Placental pericyte (primary cell): ENCODE data around the gene EDDM13. TPM values are rescaled to one million over a fixed set of nuclear protein-coding genes. Genes with fewer than 3 reads are reported as not detected.

ENCODE experiments used
- small RNA-seq: library from RNA; depleted of rRNA; stranded (forward); fragments of <200 nt; gene quantifications from one replicate; pipeline ENCODE3, GENCODE V24; 2012; ENCODE audit warnings: low replicate concordance
- total RNA-seq: library from RNA; depleted of rRNA; stranded (reverse); fragments of >200 nt; gene quantifications from 2 replicates; pipeline ENCODE4 v1.2.3, GENCODE V29; 2012

EDDM13 gene, protein sequence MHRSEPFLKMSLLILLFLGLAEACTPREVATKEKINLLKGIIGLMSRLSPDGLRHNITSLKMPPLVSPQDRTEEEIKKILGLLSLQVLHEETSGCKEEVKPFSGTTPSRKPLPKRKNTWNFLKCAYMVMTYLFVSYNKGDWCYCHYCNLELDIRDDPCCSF
- not detected in 2 replicates for total RNA-seq

DNA sequence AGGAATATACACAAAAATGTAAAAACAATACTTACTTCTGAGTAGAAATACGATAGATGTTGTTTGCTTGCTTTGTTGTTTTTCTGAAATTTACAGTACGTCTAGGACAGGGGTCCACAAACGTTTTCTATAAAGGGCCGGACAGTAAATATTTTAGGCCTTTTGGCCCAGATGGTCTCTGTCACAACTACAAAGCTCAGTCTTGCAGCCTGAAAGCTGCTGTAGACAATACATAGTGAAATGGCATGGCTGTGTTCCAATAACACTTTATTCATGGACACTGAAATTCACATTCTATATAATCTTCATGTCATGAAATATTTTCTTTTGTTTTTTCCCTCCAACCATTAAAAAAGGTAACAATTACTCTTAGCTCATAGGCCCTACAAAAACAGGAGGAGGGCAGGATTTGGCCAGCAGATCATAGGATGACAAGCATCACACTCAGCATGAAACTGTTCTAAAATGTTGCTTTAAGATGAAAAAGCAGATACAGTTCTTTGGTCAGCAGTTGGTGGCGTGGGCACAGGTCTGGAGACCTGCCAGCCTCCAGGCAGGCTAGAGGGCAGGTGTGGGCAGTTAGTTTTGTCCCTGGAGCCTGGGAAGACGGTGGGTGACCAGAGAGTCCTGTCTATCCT is at the start of gene EDDM13:
EDDM13 (plus strand) TSS at position 588 of the 638 bp plus-strand sequence. CDS start 87 bp downstream, outside the sequence.

DNA sequence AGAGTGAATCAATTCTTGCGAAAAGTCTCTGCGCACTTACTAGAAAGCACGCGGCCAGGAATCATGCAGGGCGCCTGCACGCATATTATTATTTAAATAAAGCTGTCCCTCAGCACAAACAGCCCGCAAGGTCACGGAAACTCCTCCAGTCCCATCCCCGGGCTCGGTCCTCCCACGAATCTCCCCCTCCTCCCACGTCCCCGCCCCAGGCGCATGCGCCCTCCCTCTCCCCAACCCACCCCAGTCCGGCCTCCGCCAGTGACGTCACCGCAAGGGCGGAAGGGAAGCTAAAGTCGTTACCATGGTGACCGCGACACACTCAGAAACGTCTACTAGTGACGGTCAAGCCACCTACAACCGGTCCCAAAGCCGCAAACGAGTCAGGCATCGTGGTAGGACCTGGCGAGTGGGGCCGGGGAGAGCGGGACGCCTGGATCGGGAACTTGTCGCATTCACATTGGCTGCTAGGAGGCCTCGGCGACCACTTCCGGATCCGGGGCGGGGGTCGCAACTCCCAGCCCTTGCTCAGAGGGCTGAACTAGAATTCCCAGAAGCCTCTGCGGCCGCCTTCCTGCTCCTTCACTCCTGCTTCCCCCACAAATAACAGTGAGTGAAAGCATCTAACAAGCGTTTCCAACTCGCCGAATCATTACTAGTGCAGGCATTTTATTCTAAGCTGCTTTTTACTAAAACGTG is 42.0 kb downstream of the EDDM13 start, which contains the start of gene ZSCAN5A:
ZSCAN5A (minus strand) TSS at position 459 of the 696 bp plus-strand sequence. CDS start 89,793 bp downstream, outside the sequence.

Small RNA genes lying within 50 kb of the gene (small RNA-seq; reads per million reads assigned to genes)
- not detected for gene RF00019

Other genes with a start within 250 kb of the EDDM13 start
- gene ZNF787, start 151.5 kb upstream of the EDDM13 start, total RNA-seq, result 17.5 and 37.5 TPM in 2 replicates
- gene ZNF444, start 131.5 kb upstream of the EDDM13 start, total RNA-seq, result 13.1 and 16.9 TPM in 2 replicates
- gene GALP, start 96.7 kb upstream of the EDDM13 start, total RNA-seq, result not detected in 2 replicates
- not detected in 2 replicates for gene ZSCAN5B, start 75.0 kb upstream of the EDDM13 start, total RNA-seq
- not detected in 2 replicates for gene ZSCAN5C, start 70.5 kb upstream of the EDDM13 start, total RNA-seq
- 8.0 and 9.2 TPM in 2 replicates for gene ZSCAN5A, start 42.1 kb downstream of the EDDM13 start, total RNA-seq
- 1.1 and 2.2 TPM in 2 replicates for gene ZNF582, start 120.8 kb downstream of the EDDM13 start, total RNA-seq
- gene ZNF583, start 131.6 kb downstream of the EDDM13 start, total RNA-seq, result 7.7 and 9.4 TPM in 2 replicates
- gene ZNF667, start 204.6 kb downstream of the EDDM13 start, total RNA-seq, result 1.1 and 2.6 TPM in 2 replicates
- 1.7 and 1.8 TPM in 2 replicates for gene ZNF471, start 235.1 kb downstream of the EDDM13 start, total RNA-seq